Liver (tissue), 2 donors: ENCODE data around the gene GGA2.

Source experiments
- CTCF ChIP-seq: fragments of 150-350 bp; IDR thresholded peaks from 2 replicates; pipeline ENCODE4 v1.5.1; 2017; ENCODE audit warnings: improper control_type of control experiment, low read depth, low read length; ENCODE audit not compliant: missing input control
- FOXA1 ChIP-seq: IDR thresholded peaks from 2 replicates; pipeline ENCODE4 v1.6.1; 2016; ENCODE audit warnings: antibody characterized with exemption
- donor health status: healthy.

GRCh38 chr16:23466162-23466885 lies 44.0 kb downstream of the GGA2 start:
- TF ChIP-seq FOXA1 (no peak), CTCF (no peak)
